Ramos (cell line): Measurements from ENCODE around the gene ADGRF4.

ENCODE experiments used
- in situ Hi-C: fragments of 300-500 bp; cut with MboI; formaldehyde crosslinking; loops from one replicate; pipeline ENCODE4 v1.14.3; 2022; ENCODE audit warnings: low sequenced_read_pairs; ENCODE audit not compliant: unreplicated experiment

Gene ADGRF4, protein sequence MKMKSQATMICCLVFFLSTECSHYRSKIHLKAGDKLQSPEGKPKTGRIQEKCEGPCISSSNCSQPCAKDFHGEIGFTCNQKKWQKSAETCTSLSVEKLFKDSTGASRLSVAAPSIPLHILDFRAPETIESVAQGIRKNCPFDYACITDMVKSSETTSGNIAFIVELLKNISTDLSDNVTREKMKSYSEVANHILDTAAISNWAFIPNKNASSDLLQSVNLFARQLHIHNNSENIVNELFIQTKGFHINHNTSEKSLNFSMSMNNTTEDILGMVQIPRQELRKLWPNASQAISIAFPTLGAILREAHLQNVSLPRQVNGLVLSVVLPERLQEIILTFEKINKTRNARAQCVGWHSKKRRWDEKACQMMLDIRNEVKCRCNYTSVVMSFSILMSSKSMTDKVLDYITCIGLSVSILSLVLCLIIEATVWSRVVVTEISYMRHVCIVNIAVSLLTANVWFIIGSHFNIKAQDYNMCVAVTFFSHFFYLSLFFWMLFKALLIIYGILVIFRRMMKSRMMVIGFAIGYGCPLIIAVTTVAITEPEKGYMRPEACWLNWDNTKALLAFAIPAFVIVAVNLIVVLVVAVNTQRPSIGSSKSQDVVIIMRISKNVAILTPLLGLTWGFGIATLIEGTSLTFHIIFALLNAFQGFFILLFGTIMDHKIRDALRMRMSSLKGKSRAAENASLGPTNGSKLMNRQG

DNA sequence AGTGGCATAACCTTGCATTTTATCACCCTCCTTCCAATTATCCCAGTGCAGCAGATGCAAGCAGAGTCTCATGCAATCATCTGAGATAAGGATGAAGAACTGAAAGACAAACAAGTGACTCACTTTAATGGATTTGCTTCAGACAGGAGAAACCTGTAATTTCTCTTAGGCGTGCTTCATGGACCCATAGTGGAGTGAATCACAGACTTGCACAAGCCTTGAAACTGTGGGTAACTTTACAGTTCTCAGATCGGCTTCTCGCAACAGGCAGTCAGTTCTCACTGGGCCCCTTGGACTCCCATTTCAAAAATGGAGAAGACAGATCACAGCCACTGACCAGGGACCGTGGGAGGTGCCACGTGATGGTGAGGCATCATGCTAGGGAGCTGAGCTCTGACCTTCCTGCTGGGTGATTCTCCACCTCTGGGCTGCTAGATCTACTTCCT lies at the start of gene ADGRF4:
TSS of gene ADGRF4 (plus strand) at position 239 of the 446 bp plus-strand sequence. CDS start 8,666 bp downstream, outside the sequence.
- in situ Hi-C loops, result no loop called here

DNA sequence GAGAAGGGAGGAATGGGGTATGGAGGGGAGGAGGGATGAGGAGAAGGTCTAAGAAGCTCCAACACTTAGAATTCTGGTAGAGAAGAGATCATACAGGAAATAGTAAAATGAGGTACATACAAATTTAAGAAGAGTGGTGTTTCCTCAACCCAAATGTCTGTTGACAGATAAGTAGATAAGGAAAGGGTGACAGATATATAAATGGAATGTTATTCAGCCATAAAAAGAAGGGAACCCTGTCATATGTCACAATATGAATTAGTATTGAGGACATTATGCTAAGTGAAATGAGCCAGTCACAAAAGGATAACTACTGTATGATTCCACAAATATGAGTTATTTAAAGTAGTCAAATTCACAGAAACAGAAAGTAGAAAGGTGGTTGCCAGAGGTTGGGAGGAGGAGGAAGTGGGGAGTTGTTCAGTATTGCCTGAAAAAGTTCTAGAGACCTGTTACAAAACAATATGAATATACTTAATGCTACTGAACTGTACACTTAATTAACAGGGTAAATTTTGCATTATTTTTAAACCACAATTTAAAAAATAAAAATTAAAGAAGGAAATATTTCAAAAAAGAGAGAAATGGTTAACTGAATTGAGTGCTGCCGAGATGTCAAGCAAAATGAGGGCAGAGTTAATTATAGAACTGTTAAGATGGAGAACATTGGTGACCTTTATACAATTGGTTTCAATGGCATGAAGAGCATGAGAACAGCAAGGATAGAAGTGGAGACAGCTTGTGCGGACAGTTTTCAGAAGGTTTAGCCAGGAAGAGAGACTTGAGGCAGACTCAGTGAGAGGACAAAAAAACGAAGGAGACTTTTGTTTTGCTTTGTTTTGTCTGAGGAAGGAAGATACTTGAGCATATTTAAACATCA lies 47.6 kb upstream of the ADGRF4 start:
- in situ Hi-C loops, result no loop called here

- in situ Hi-C loops, result no loop called here
These were observed 46.9 kb upstream of the ADGRF4 start for GRCh38 chr6:47651505-47651944.

DNA sequence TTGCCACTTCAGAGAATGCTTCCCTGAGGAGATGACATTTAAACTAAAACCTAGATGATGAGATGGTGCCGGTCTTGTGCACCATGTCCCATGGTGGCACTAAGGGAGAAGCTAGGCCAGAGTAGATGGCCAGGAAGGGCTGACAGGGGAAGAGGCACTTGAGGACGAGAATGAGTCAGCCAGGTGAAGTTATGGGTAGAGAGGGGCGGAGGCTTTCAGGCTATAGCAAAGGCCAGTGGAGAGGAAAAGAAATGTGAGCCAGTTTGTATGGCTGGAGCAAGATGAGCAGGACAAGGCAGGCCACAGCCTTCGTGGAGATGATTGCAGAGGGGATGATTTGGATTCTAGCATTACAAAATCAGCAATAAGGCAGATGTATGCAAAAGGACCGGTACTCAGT lies 44.7 kb upstream of the ADGRF4 start:
- in situ Hi-C loops, result no loop called here

DNA sequence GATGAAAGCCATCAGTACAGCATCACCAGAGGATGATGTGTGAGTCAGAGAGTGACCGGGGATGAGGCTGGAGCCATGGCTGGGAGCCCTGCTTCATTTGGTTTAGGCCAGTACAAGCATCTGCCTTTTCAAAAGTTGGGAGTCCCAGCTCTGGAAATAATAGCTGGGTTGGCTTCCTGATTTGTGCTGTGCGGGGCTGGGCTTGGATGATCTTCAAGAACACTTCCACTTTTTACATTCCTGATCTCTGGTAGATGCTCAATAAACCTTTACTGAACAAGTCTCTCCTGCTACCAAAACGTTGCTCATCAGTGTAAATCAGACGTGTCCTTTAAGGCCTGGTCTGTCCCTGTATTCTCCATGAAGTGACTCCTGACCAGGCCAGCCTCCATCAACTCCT lies 44.1 kb upstream of the ADGRF4 start:
- in situ Hi-C loops, result no loop called here

DNA sequence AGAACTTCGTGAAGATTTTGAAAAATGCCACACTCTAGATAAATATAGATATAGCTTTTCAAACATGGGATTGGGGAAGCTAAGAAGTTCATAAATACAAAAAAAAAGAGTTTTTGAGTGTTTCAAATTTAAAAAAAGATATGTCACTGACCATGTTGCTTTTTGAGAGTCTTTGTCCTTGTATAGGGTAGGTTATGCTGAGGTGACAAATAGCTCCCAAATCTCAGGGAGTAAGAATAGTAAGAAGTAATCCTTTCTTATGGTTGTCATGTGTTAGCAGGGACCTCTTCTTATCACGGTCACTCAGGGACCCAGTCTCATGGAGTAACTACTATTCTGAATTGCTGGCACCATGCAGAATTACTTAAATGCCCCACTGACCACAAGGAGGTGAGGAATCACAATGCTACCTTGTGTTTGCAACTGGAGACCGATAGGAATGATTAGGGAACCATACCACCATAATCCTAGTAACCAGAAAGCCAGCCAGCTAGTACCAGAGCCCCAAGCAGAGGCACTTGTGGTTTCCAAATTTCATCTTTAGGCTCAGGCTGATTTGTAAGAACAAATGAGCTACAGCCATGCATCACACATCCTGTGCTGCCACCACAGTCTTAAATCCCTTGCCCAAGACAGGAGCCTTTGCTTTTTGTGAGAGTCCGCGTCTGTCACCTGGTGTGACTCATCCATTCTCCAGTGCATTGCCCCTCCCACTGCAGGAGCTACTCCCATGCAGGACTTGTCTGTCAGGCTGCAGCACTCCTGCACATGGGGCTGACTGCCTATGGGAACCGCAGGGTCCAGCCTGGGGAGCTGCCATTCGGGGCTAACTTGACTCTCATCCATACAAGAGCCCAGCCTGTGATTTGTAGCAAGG lies 42.4 kb upstream of the ADGRF4 start:
- in situ Hi-C loops, result no loop called here

- in situ Hi-C loops, result no loop called here
These were observed 36.4 kb upstream of the ADGRF4 start for GRCh38 chr6:47661960-47662359.

DNA sequence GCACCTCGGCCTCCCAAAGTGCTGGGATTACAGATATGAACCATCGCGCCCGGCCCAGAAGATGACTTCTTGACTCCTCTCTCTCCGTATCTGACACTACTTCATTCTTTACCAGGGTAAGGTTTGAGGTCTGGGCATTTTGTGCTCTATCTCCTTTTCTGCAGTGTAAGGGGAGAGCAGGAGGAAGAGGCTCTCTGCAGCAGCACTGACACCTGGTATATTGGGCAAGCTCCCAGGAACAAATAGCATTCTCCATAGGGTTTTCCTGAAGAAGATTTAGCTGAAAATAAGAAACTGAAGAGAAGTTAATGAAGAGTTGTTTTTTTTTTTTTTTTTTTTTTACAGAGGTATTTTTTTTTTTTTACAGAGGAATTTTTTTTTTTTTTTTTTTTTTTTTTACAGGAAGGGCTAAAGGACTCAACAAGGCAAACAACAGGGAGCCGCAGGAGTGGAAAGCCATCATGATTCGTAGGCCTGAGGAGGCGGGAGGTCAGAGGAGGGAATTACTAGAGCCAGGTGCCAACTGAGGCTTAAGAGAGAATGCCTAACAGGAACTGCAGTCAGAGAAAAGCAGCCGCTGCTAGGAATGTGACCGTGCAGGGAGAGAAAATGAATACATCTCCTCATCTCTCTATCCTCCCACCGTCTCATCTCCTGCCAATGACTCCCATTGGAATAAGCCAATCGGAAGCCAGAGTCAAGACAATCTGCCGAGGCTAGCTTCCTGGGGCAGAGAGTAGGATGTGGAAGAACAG lies 34.7 kb upstream of the ADGRF4 start:
- in situ Hi-C loops, result no loop called here

DNA sequence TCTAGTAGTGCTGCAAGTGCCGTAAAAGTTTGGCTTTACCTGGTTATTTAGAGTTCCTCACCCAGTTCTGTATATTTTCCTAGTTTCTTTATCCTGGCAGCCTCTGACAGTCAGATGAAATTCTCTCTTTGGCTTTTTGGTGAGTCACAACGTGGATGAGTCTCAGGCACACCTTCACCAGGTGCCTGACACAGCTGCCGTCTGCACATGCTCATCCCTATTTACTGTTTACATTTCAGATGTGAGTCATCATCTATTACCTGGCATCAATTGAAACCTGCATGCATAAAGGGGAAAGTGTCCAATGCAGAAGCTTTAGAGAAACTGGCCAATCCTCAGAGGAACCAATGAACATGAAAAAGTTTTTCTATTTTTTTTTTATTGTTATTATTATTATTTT lies 33.3 kb upstream of the ADGRF4 start:
- in situ Hi-C loops, result no loop called here

GRCh38 chr6:47669684-47670513 lies 28.5 kb upstream of the ADGRF4 start:
- in situ Hi-C loops, result no loop called here

DNA sequence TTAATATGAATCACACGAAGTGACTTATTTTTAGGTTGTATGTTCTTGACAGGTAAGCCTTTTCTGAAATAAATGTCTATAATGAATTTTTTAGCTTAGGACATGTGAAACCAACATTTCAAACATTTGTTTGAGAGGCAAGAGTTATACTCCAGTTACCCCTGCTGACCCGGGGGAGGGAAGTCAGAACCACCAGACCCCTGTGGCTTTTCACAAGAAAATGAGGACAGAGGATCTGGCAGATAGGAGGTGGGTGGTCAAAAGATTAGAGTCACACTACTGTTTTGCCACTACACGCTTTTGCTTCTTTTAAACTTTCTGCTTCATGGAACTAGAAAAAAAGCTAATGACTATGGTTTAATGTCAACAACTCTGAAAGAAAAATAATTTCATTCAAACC lies 27.5 kb upstream of the ADGRF4 start:
- in situ Hi-C loops, result no loop called here

DNA sequence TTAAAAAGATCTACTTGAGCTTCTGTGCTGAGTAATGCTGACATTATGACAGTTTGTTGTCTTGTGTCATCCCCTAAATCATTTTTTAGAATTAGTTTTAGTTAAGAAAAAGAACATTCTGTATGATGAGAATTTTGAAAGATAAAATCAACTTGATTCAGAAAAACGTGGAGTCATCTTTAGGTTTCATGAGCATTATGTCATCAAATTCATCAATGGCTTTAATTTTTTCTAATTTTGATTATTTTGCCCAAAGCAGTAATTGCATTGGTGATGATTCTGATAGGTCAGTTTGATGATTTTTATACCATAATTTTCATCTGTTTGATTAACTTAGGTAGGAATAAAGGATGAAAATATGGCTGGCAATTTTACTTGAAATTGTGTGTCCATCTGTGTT lies 26.6 kb upstream of the ADGRF4 start:
- in situ Hi-C loops, result no loop called here

DNA sequence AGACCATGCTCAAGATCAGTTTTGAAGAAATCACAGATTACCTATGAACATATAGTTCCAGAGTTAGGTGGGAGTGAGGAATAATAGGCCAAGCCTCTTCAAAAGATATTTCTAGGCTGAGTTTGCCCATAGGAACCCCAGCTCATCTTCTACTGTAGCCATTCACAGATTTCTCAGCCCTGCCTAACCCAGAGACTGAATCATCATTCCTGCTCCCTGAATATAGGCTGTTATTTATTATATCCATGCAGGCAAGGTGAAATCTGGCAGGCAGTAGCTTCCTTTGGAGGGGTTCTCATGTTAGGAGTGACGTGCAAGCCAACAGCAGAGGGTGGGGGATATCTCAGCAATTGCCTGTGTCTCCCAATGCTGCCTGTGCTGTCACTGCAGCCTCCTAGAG lies 25.6 kb upstream of the ADGRF4 start:
- in situ Hi-C loops, result no loop called here

GRCh38 chr6:47674673-47675072 lies 23.7 kb upstream of the ADGRF4 start:
- in situ Hi-C loops, result no loop called here

DNA sequence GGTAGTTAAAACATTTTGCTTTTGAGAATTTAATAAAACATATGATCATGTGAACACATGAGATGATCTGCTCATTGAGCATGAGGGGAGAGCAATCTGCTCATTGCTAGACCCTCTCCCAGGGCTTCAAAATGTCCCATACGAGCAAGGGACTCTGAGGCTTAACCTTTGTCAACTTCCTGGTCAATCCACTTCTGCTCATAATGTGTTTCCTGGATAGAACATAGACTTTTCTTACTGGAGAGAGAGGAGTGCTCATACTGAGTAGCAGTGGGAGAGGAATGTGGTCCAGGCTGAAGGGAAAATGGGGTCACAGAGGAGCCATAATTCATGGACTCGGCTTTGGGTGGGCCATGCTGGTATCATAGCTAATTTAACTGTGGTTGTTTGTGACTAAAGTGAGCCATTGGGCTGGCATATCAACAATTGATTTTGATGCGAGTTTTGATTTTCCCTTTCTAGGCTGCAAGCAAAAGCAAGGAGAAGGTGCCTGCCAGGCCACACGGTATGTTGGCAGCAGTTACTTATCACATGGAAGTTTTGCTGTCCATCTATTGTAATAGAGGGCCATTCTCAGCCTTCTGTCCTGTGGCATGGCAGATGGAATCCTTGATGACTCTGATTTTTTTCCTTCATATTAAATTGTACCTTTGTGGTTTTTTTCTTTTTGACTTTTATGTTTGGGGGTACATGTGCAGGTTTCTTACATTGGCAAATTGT lies 20.8 kb upstream of the ADGRF4 start:
- in situ Hi-C loops, result no loop called here

DNA sequence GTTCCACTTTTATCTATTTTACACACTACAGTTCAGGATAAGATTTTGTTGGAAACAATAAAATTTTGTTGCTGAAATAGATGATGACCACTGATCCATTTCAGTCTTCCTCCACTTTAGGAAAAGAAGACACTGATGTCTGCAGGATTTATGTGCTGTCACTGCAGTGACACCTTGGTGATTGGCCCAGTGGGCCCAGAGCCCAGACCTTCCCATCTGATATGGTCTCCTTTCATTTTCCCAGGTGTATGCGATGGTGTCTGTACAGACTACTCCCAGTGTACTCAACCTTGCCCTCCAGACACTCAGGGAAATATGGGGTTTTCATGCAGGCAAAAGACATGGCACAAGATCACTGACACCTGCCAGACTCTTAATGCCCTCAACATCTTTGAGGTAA lies 19.6 kb upstream of the ADGRF4 start:
- in situ Hi-C loops, result no loop called here

DNA sequence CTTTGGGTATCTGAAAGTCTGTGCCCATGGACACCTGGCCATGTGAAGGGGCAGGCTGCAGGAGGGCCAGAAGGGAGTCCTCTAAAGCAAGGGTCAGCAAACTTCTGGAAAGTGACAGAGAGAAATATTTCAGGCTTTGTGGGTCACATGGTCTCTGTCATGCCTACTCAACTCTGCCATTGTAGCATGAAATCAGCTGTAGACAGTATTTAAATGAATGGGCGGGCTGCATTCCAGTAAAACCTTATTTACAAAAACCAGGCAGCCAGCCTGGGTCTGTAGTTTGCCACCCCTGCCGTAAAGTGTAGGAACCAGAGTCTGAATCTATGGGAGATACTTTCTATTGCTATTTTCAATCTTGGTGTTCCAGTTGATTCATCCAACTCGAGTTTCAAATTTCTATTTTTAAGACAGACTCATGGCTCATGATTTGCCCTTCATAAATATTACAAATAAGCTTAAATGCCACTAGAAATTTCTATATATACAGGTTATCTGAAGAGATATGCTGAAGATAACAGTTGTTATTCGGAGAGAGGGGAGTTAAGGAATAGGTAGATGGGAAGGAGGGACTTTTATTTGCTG lies 19.0 kb upstream of the ADGRF4 start:
- in situ Hi-C loops, result no loop called here
